HG03097 (cell line): Measurements from ENCODE around the gene FUT6.
"Not testable (repeated sequence)": the region's sequence is repeated elsewhere in the genome, so short reads cannot be mapped to it uniquely, and the experiment has no call there.

Experiments
- ATAC-seq: cut with Tn5 transposase; IDR thresholded peaks from one replicate; pipeline ENCODE4 v1.9.1; 2021; ENCODE audit not compliant: unreplicated experiment, low FRiP score

FUT6 gene

DNA sequence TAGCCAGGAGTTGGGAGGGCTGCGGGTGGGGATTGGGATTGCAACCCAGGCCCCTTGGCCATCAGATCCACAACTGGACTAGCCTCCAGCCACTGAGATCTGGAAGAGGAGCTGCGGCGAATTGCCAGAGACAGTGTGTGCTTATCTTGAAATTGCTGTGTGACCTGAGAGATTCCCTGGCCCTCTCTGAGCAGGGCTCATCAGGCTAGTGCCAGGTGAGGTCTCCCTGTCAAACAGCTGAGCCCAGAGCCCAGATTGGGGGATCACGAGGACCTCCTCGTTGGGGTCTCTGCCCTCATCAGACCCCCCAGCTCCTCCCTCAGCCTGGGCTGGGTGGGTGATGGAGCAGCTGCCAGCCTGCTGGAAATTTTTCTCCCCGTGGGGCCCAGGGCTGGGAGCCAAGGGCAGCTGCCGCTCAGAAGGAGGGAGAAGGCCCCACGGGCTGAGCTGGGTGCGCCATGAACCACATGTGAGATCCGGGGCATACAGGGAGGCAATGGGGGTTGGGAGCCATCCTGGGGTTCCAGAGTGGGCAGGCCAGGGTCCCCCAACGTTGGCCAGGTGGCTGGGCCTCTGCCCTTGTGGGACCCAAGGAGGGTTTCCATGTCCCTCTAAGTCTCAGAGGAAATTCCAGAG lies 23.6 kb upstream of the FUT6 start:
- no peak for ATAC-seq

DNA sequence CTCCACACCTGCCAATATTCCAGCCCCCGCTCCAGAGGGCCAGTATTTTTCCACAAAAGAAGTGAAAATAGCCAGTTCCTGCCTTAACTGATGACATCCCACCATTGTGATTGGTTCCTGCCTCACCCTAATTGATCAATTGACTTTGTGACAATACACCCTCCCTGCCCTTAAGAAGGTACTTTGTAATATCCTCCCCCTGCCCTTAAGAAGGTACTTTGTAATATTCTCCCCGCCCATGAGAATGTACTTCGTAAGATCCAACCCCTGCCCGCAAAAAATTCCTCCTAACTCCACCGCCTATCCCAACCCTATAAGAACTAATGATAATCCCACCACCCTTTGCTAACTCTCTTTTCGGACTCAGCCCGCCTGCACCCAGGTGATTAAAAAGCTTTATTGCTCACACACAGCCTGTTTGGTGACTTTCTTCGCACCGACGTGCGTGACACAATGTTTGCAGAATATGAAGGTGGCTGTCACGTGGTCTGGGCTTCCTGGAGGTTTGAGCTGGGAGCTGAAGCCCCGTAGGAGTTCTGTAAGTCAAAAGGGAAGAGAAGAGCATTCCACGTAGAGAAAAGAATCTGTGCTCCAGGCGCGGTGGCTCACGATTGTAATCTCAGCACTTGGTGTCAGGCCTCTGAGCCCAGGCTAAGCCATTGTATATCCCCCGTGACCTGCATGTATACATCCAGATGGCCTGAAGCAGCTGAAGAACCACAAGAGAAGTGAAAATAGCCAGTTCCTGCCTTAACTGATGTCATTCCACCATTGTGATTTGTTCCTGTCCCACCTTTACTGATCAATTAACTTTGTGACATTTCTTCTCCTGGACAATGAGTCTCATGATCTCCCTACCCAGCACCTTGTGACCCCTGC lies 17.9 kb upstream of the FUT6 start:
- ATAC-seq, result no peak

DNA sequence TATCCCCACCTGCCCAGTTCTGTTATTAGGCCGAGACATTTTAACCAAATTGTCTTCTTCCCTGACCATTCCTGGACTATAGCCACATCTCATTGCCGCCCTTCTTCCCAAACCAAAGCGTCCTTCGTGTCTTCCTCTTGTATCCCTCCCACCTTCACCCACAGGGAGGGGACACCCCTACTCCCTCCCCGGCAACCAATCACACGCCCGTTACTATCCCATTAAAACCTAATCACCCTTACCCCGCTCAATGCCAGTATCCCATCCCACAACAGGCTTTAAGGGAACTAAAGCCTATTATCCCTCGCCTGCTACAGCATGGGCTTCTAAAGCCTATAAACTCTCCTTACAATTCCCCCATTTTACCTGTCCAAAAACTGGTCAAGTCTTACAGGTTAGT lies 15.6 kb upstream of the FUT6 start:
- ATAC-seq, result not testable (repeated sequence)

DNA sequence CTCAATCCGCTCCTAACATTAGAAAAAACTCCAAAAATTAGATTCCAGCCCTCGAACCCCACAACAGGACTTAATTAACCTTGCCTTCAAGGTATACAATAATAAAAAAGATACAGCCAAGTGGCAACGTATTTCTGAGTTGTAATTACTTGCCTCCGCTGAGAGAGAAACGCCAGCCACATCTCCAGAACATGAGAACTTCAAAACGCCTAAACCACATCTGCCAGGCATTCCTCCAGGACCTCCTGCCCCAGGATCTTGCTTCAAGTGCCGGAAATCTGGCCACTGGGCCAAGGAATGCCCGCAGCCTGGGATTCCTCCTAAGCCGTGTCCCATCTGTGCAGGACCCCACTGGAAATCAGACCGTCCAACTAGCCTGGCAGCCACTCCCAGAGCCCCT lies 14.6 kb upstream of the FUT6 start:
- not testable (repeated sequence) for ATAC-seq

DNA sequence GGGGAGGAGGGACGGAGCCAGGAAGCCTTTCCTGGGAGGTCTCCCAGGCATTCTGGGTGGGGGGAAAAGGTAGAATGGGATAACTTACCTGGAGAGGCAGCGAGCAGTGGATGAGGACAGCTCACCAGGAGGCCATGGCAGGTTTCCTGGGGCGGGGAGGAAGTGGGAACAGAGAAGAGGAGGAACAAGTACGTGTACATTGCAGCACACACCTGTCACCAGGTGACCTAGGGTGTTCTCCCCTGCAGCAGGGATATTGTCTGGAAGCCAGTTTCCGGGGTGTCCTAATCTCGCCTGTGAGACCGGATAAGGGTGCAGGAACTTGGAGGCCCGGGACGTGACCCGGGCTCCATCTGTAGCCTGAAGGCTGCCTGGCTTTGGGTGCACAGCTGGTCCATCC lies 11.8 kb upstream of the FUT6 start, which contains the start of gene FUT3:
TSS of gene FUT3 (minus strand) at position 148 of the 400 bp plus-strand sequence.
- ATAC-seq, result no peak

DNA sequence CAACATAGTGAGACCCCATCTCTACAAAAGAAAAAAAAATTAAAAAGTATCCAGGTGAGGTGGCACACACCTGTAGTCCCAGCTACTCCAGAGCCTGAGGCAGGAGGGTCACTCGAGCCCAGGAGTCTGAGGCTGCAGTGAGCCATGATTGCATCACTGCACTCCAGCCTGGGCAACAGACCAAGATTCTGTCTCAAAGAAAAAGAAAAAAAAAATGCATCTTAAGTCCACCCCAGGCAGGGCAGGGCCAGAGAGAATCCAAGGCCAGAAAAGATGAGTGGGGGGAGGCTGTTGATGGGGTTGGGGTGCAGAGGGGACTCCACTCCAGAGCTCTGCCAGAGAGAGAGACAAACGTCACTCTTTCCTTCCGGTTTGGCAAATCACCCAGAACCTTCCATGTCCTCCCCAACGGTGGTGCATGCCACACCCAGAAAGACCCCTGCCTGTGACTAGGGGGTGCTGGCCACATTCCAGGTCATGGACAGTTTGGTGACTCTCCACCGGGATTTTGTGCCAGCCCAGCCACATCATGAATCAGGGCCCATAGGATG lies 11.3 kb upstream of the FUT6 start:
- ATAC-seq, result no peak

DNA sequence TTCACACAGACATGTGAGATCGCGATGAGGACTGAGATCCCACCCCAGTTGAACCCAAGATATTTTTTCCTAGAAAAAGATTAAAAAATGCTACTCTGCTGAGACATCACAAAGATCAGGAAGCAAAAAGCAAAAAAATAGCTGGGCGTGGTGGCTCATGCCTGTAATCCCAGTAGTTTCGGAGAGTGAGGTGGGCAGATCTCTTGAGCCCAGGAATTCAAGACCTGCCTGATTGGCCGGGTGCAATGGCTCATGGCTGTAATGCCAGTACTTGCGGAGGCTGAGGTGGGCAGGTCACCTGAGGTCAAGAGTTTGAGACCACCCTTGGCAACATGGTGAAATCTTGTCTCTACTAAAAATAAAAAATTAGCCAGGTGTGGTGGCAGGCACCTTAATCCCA lies 10.7 kb upstream of the FUT6 start:
- ATAC-seq, result no peak

DNA sequence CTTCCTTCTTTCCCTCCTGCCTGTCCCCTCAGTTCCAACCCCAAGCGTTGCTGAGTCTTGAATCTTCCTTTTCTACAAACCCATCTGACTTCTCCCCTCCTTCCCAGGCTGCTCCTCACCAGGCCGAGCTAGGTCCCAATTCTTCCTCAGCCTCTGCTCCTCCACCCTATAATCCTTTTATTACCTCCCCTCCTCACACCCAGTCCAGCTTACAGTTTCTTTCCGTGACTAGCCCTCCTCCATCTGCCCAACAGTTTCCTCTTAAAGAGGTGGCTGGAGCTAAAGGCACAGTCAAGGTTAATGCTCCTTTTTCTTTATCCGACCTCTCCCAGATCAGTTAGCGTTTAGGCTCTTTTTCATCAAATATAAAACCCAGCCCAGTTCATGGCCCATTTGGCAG lies 9.1 kb upstream of the FUT6 start:
- ATAC-seq, result not testable (repeated sequence)

DNA sequence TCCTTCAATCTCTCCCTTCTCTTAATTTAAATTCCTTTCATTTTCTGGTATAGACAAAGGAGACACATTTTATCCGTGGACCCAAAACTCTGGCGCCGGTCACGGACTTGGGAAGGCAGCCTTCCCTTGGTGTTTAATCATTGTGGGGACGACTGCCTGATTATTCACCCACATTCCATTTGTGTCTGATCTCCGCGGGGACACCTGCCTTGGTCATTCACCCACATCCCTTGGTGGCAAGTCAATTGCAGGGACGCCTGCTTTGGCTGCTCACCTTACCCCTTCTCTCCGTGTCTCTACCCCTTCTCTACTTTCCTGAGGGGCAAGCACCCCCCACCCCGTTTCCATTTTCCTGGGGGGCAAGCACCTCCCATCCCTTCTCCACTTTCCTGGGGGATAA lies 8.3 kb upstream of the FUT6 start:
- ATAC-seq, result not testable (repeated sequence)

DNA sequence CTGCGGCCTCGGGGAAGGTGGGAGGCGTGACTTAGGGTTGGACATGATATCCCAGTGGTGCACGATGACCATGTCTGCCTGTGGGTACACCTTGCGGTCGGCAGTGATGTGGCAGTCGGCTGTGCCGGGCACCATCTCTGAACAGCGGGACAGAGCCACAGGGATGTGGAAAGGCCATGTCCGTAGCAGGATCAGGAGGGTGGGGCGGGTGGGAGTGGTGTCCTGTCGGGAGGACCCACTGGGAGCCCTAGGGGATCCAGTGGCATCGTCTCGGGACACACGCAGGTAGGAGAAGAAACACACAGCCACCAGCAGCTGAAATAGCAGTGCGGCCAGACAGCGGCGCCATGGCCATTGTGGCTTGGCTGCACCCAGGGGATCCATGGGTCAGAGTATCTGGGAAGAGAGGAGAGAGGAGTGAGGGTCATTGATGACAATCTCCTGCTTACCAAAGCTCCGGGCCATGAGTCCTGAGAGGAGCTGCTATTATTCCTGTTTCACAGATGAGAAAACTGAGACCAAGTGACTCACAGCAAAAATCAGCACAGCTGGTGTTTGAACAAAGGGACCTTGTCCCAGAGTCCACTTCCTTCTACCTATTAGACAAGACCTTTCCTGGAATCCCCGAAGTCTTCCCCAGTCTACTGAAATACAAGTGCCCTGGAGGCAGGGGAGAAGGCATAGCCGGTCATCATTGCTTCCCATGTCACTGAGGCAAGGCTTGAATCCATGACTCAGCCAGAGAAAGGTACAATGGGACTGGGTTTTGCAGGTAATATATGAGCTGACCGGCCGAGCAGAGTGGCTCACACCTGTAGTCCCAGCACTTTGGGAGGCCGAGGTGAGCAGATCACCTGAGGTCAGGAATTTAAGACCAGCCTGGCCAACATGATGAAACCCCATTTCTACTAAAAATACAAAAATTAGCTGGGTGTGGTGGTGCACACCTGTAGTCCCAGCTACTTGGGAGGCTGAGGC lies 5.2 kb upstream of the FUT6 start:
- no peak for ATAC-seq

DNA sequence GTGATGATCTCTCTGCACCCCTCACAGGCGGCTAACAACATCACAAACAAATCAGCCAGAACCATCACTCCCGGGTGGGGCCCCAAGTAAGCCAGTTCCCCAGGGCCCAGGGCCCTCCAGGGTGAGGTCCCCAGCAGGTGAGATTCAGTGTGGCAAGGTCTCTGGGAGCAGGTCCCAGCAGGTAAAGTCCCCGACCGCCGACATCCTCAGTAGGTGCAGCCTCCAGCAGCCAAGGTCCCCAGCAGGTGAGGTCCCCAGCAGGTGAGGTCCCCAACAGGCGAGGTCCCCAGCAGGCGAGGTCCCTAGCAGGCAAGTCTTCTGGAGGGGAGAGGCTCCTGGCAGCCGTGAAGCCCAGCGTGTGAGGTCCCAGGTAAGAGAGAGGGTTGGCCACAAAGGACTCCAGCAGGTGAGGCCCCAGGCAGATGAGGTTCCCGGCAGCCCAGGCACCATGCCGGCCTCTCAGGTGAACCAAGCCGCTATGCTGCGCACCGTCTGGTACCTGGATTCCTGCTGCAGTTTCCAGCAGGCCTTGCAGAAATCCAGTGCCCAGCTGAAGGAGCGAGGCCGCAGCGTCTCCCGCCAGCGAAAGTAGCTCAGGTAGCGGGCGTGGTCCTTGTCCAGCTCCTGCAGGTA lies 3.9 kb upstream of the FUT6 start:
- no peak for ATAC-seq

DNA sequence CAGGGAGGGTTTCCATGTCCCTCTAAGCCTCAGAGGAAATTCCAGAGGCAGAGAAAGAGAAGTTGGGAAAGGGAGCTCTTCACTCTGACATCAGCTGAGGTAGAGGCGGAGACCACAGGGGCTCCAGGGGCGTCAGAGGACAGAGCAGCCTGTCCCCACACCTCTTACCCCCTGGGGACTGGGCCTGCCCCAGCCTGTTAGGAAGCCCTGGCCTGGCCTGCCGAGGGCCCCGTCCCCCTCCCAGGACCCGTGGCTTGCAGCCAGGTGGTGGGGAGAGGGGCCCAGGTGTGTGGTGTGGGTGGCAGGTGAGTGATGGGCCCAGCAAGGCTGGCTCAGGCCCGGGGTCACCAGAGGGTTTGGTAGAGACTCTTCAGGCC lies 2.2 kb upstream of the FUT6 start:
- not testable (repeated sequence) for ATAC-seq

DNA sequence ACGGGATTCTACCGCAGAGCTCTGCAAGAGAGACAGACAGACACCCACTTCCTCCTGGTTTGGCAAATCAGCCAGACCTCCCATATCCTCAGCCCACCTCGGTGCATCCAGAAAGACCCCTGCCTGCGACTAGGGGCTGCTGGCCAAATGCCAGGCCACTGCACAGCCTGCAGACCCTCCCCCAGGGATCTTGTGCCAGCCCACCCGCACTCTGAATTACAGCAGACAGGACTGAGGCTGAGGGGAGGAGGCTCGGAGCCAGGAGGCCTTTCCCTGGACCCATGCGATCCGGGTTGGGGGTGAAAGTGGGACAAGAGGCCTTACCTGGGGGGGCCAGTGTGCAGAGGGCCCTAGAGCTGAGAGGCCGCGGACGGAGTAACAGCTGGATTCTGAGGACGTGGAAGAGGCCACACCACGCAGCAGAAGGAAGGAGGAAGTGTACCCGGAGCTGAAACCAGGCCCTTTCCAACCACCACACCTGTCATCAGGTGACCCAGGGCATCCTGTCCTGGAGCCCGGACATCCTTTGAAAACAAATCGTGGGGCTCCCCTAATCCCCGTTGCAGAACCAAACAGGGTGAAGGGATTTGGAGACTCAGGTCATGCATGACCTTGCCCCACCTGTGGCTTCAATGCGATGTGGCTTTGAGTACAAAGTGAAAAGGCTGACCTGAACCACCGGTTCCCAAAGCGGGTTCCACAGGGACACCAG lies 993 bp downstream of the FUT6 start:
- no peak for ATAC-seq

DNA sequence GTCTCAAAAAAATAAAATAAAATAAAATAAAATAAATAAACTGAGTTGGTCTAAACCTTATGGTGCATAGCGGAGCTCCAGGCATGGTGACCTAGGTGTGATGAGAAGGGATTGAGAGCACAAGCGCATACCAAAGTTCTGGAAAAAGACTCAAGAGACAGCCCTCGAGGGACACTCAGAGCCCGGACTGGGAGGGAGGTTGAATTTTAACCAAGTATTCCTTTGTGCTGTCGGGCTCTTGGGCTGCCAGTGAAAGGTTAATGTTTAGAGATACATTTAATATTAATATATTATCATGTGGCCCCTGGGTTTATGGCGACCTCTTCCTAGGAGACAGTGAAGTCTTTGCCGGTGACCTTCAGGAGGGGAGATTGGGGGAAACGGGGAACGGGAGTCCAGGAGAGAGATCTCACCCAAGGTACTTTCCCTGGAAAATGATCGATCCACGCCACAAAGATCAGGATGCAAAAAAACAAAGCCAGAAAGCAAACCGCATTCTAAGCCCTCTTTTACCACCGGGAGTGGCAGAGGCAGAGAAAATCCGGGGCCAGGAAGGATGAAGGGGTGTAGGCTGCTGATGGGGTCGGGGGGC lies 1.6 kb downstream of the FUT6 start:
- ATAC-seq, result no peak

DNA sequence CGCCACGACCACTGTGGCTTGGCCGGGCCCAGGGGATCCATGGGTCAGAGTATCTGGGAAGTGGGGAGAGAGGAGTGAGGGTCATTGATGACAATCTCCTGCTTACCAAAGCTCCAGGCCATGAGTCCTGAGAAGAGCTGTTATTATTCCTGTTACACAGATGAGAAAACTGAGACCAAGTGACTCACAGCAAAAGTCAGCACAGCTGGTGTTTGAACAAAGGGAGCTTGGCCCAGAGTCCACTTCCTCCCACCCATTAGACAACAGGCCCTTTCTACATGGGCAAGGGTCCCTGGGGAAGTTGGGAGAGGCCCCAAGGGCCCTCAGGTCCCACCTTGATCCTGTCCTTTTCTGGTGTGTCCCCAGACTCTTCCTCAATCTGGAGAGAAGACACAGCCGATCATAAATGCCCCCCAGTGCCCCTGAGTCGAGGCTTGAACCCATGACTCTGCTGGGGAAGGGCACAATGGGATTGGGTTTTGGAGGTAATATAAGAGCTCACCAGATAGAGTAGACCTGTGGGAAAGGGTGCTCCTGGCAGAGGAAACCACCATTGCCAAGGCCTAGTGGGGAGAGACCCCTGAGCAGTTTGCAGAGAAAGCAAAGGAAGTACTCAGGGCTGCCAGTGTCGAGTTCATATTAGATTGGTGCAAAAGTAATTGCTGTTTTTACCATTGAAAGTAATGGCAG lies 6.8 kb downstream of the FUT6 start:
- no peak for ATAC-seq

DNA sequence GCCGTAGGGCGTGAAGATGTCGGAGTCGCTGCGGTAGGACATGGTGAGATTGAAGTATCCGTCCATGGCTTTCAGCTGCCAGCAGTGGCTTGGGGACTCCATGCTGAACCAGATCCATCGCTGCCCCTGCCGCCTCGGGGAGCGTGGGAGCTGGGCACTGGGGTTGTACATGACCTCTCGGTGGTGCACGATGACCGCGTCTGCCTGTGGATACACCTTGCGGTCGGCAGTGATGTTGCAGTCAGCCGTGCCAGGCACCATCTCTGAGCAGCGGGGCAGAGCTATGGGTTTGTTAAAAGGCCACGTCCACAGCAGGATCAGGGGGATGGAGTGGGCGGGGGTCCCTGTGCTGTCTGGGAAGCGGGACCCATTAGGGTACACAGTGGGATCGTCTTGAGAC lies 7.4 kb downstream of the FUT6 start:
- no peak for ATAC-seq

DNA sequence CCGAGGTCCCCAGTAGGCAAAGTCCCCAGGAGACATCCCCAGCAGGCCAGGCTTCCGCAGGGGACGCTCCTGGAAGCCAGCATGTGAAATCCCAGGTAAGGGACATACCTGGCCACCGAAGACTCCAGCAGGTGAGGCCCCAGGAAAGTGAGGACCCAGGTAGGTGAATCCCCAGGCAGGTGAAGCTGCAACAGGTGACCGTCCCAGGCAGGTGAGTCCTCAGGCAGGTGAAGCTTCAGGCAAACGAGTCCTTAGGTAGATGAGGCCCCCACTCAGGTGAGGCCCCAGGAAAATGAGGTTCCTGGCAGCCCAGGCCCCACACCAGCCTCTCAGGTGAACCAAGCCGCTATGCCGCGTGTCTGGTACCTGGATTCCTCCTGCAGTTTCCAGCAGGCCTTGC lies 8.3 kb downstream of the FUT6 start:
- ATAC-seq, result no peak

DNA sequence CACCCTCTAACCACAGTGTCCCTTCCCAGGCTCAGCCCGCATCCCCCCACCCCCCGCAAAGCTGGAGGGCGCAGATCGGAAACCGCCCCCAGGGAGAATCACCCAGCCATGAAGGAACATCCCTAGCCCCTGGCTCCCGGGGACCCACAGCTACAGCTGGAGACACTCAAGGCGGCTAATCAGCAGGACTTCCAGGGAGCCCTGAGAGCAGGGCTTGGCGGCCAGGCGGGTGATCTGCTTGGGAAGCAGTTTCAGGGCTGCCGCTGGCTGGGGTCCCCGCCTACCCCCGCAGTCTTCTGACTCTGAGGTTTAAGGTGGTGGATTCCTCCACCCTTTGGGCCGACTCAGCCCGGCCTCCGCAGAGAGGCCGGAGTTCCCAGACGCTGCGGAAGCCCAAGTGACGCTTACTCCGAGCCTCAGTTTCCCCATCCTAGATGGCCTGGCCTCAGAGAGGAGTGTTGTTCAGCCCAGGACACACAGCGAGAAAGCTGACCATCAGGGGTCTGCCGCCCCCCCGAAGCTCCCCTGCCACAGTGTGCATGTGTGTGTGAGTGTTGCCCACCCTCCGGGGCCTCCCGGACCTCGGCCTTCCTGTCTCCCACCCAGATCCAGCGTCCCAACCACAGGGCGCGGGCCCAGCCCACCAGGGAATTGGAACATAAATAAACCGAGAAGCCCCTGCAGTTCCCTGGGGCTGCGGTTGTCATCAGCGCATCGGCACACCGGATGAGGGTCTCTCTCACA lies 9.8 kb downstream of the FUT6 start:
- ATAC-seq, result no peak
